ENCODE data around the gene AMOTL2. TPM values are rescaled to one million over a fixed set of nuclear protein-coding genes. Genes with fewer than 3 reads are reported as not detected.

The AMOTL2 gene
- total RNA-seq, 1 experiment from 2014 or later, result 59.6 TPM

DNA sequence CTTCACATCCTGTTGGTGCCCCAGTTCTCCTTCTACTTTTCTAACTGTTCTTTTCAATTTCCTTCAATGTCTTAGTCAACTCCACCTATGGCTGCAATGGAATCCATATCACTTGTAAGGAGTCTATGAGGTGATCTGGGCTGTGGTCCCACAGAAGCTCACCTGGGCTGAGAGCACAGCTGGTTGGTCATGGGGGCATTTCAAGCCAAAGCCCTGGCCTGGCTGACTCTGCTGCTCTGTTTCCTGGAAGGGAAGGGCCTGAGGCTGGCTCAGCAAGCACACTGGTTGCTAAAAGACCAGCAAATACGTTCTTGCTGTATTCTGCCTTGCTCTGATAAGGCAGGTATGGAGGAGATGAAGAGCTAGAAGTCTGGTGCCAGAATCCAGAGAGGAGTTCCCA, 29.0 kb downstream of the AMOTL2 start:
- no peak overlapping the region for H3K27ac ChIP-seq (ENCODE audit: low read depth, low read length, poor library complexity, severe bottlenecking)
- intact Hi-C loops (cut with micrococcal nuclease; ENCODE audit: unreplicated experiment), result no loop called here
- BruUV-seq (replicated peaks), result no TSS peak

DNA sequence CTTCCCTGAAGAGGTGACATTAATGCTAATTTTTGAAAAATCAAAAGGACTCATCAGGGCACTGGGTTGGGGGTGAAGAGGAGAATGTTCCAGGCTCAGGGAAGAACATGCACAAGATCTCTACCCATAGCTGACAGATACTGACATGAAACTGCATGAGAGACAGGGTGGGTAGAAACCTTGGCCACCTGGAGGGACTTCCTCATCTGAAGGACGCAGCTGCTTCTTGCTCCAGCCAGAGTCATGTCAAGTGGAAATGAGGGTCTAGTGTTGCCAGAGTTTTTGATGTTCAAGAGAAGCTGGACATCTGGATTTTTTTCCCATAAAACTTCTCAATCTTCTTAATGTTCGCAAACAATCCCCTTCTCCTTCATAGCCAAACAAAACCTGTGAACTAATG, 29.7 kb downstream of the AMOTL2 start:
- Histone ChIP-seq H3K4me3 (ENCODE audit: low read depth, low read length, poor library complexity, severe bottlenecking) (no peak overlapping the region), H3K4me1 (ENCODE audit: insufficient read depth, low read length, poor library complexity, severe bottlenecking) (no peaks in the 10 kb centered on the region), H3K36me3 (ENCODE audit: insufficient read depth, low read length, poor library complexity, severe bottlenecking) (no peaks in the 10 kb centered on the region), H3K9me3 (ENCODE audit: low read depth, low read length, poor library complexity, severe bottlenecking) (no peaks in the 10 kb centered on the region), H3K27ac (ENCODE audit: low read depth, low read length, poor library complexity, severe bottlenecking) (no peak overlapping the region), H3K27me3 (replicated peaks; ENCODE audit: insufficient read depth, low read depth, low read length, poor library complexity) (no peaks in the 10 kb centered on the region)
- no TSS peak for BruUV-seq (replicated peaks)
- ChIA-PET POLR2A (ENCODE audit: low non-redundant PET) (no interaction called here), CTCF (no interaction called here)
- DNase-seq (ENCODE audit: low spot score), result no peak
- TF ChIP-seq EZH2 (IDR thresholded peaks at IDR 0.05; ENCODE audit: borderline replicate concordance, low read depth, low read length, poor library complexity, severe bottlenecking), result no peak
- TF ChIP-seq, protein P1, sequence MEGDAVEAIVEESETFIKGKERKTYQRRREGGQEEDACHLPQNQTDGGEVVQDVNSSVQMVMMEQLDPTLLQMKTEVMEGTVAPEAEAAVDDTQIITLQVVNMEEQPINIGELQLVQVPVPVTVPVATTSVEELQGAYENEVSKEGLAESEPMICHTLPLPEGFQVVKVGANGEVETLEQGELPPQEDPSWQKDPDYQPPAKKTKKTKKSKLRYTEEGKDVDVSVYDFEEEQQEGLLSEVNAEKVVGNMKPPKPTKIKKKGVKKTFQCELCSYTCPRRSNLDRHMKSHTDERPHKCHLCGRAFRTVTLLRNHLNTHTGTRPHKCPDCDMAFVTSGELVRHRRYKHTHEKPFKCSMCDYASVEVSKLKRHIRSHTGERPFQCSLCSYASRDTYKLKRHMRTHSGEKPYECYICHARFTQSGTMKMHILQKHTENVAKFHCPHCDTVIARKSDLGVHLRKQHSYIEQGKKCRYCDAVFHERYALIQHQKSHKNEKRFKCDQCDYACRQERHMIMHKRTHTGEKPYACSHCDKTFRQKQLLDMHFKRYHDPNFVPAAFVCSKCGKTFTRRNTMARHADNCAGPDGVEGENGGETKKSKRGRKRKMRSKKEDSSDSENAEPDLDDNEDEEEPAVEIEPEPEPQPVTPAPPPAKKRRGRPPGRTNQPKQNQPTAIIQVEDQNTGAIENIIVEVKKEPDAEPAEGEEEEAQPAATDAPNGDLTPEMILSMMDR (conservative IDR thresholded peaks at IDR 0.05; ENCODE audit: low read depth, low read length), result no peak
- intact Hi-C loops (cut with micrococcal nuclease; ENCODE audit: unreplicated experiment), result no loop called here

More for the DNA sequence above, 29.0 kb downstream of the AMOTL2 start:
- ChIA-PET POLR2A (ENCODE audit: low non-redundant PET) (no interaction called here), CTCF (no interaction called here)
- H3K36me3 ChIP-seq (ENCODE audit: insufficient read depth, low read length, poor library complexity, severe bottlenecking), result no peaks in the 10 kb centered on the region
- no peaks in the 10 kb centered on the region for H3K4me1 ChIP-seq (ENCODE audit: insufficient read depth, low read length, poor library complexity, severe bottlenecking)
- H3K4me3 ChIP-seq (ENCODE audit: low read depth, low read length, poor library complexity, severe bottlenecking), result no peak overlapping the region
- TF ChIP-seq, protein P1 (conservative IDR thresholded peaks at IDR 0.05; ENCODE audit: low read depth, low read length), result no peak
- TF ChIP-seq EZH2 (IDR thresholded peaks at IDR 0.05; ENCODE audit: borderline replicate concordance, low read depth, low read length, poor library complexity, severe bottlenecking), result no peak
- no peaks in the 10 kb centered on the region for H3K9me3 ChIP-seq (ENCODE audit: low read depth, low read length, poor library complexity, severe bottlenecking)
- no peaks in the 10 kb centered on the region for H3K27me3 ChIP-seq (replicated peaks; ENCODE audit: insufficient read depth, low read depth, low read length, poor library complexity)
- DNase-seq (ENCODE audit: low spot score), result no peak

DNA sequence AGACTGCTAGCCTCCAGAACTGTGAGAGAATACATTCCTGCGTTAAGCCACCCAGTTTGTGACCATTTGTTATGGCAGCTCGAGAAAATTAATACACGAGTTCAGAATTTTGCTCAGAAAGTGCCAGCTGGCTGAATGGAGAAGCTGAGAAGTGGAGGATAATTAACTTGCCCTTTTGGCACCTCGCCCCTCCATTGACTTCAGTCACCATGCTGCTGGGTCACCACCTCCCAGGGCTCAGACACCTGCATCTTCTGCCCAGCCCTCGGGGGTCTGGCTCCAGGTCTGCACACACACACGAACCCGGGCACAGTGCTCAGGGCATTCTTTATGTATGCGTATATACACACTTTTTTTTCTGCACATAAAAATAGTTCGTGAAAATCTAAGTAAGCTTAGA, 32.0 kb downstream of the AMOTL2 start:
- CTCF ChIA-PET, result no interaction called here
- POLR2A ChIA-PET (ENCODE audit: low non-redundant PET), result no interaction called here
- intact Hi-C loops (cut with micrococcal nuclease; ENCODE audit: unreplicated experiment), result no loop called here
- Histone ChIP-seq H3K27ac (ENCODE audit: low read depth, low read length, poor library complexity, severe bottlenecking) (no peak overlapping the region), H3K36me3 (ENCODE audit: insufficient read depth, low read length, poor library complexity, severe bottlenecking) (no peaks in the 10 kb centered on the region), H3K9me3 (ENCODE audit: low read depth, low read length, poor library complexity, severe bottlenecking) (no peaks in the 10 kb centered on the region), H3K4me1 (ENCODE audit: insufficient read depth, low read length, poor library complexity, severe bottlenecking) (no peaks in the 10 kb centered on the region), H3K27me3 (replicated peaks; ENCODE audit: insufficient read depth, low read depth, low read length, poor library complexity) (no peaks in the 10 kb centered on the region), H3K4me3 (ENCODE audit: low read depth, low read length, poor library complexity, severe bottlenecking) (no peak overlapping the region)
- TF ChIP-seq, protein P1 (conservative IDR thresholded peaks at IDR 0.05; ENCODE audit: low read depth, low read length), result no peak
- TF ChIP-seq EZH2 (IDR thresholded peaks at IDR 0.05; ENCODE audit: borderline replicate concordance, low read depth, low read length, poor library complexity, severe bottlenecking), result no peak
- no TSS peak for BruUV-seq (replicated peaks)
- DNase-seq (ENCODE audit: low spot score), result no peak

Measured in A673 (cell line).